ENCODE measurements around the gene ANP32E. TPM values are rescaled to one million over a fixed set of nuclear protein-coding genes. Genes with fewer than 3 reads are reported as not detected.
"Not testable (repeated sequence)": the region's sequence is repeated elsewhere in the genome, so short reads cannot be mapped to it uniquely, and the experiment has no call there.

Gene ANP32E
- total RNA-seq, 1 experiment from 2014 or later = 52.6 TPM

DNA sequence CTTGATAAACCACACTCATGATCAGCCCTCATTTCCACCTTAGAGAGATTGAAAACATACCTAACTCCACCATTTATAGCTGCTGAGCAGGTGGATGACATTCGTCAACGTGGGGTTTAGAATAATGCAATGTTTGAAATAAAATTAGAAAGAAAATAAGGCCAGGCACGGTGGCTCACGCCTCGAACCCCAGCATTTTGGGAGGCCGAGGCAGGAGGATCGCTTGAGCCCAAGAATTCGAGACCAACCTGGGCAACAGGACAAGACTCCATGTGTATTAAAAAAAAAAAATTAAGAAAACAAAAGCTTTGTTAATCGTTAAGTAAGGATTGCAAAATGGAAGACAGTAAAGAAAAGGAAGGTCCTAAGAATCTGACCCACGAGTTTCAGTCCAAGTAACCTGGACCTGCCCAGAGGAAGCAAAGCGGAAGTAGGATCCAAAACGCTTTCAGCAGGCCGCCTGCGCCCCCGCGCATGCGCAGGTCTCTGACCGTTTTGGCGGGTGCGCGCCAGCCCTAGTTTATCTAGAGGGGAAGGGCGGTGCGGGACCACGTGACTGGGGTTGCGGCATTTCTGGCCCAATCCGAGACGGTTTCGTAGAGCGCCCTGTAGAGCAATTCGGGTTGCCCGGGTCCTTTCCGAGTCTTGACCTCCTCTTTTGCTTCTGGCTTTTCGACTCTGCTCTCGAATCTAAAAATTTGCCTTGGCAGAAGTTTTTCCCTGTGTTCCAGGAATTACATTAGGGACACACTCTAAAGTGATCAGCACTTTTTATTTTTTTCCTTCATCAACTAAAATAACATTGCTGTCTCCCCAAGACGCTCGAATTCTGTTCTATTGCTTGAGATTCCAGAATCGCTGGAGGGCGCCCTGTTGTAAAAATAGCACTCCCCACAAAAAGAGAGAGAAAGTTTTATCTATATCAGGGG lies 22.5 kb downstream of the ANP32E start:
- no peak for DNase-seq (ENCODE audit: low spot score)

- DNase-seq (ENCODE audit: low spot score) = no peak
Measured at GRCh38 chr1:150212070-150212469, 23.8 kb downstream of the ANP32E start.

DNA sequence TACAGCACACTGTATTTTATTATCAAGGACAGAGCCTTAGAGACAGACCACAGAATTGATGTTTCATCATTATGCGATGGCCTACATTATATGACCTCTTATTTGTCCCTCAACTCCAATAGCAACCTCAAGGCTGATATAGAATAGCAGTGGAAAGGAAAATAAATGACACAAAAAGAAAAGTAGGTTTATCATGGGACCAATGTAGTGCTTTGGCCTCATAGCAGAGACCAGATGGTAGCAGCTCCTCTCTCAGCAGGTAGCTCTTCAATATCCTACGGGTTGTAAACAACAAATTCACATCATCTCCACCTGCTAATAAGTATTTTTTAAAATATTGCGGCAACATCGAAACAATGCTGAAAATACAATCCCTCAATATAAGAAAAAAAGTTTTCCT lies 25.2 kb downstream of the ANP32E start:
- no peak for DNase-seq (ENCODE audit: low spot score)

- no peak for DNase-seq (ENCODE audit: low spot score)
Measured at GRCh38 chr1:150210091-150210490, 25.8 kb downstream of the ANP32E start.

GRCh38 chr1:150208460-150208859 lies 27.5 kb downstream of the ANP32E start:
- not testable (repeated sequence) for DNase-seq (ENCODE audit: low spot score)

DNA sequence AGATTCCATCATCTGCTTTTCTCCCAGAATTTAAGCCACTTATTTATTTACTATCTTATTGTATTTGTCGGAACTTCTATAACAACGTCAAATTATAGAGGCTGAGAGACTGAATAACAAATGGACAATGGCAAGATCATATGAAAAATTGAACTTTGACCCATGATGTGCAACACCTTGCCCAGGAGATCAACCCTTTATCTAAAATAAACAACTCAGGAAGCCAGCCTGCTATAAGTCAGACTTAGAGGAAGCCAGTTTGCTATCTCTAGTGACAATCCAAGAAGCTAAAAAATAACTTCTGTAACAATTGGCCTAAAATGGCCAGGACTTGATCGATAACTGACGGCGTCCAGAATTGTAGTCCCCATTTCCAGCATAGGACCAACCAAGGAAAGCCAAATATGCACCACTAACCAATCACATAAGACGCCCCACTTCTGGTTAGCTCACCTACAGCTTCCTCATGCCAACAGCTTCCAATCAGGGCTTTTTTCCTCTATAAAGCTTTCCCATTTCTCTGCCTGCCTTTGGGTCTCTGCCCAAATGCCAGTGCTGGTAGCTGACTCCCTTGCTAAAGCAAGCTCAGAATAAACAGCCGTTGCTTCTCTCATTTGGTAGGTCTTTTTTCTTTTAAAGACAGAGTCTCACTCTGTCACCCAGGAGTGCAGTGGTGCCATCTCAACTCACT lies 28.5 kb downstream of the ANP32E start:
- no peak for DNase-seq (ENCODE audit: low spot score)

GRCh38 chr1:150196417-150196816 lies 39.5 kb downstream of the ANP32E start:
- DNase-seq (ENCODE audit: low spot score) = no peak

DNA sequence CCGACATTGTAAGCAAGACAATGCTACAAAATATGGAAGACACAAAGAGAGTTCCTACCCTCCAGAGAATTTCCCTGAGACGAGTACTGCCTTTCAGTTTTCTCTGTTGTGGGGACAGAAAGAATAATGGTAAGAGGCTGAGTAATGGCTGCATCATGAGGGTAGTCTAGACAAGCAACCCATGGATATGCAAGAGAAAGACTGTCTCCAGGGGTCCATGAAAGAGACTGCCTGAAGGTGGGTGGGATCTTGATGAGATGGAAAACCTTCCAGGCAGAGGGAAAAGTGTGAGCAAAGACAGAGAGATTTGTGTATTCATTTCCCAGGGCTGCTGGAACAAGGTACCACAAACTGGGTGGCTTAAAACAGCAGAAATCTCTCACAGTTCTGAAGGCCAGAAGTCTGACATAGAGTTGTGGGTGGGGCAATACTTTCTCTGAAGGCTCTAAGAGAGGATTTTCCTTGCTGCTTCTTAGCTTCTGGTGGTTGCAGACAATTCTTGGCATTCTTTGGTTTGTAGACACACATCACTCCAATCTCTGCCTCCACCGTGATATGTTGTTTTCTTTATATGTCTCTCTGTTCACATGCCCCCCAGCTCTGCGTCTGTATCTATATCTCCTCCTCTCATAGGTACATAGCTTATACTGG lies 41.4 kb downstream of the ANP32E start:
- no peak for DNase-seq (ENCODE audit: low spot score)

GRCh38 chr1:150192012-150192411 lies 43.9 kb downstream of the ANP32E start:
- no peak for DNase-seq (ENCODE audit: low spot score)

GRCh38 chr1:150187560-150187931 lies 48.4 kb downstream of the ANP32E start:
- no peak for DNase-seq (ENCODE audit: low spot score)

- DNase-seq (ENCODE audit: low spot score) = peak; percentile 37
Measured at GRCh38 chr1:150186789-150187559, 48.9 kb downstream of the ANP32E start.

GRCh38 chr1:150186438-150186788 lies 49.5 kb downstream of the ANP32E start:
- not testable (repeated sequence) for DNase-seq (ENCODE audit: low spot score)

GRCh38 chr1:150185481-150185880 lies 50.4 kb downstream of the ANP32E start:
- DNase-seq (ENCODE audit: low spot score) = no peak

DNA sequence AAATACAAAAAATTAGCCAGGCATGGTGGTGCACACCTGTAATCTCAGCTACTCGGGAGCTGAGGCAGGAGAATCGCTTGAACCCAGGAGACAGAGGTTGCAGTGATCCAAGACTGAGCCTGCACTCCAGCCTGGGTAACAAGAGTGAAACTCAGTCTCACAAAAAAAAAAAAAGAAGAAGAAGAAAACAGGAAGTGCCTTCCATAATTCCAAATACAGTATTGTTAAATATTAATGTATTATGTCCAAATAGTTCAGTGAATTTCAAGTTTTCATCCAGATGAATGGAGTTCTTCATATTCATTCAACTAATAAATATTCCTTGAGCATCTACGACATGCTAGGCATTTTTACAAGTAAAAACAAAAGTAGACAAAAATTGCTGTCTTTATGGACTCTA lies 52.9 kb downstream of the ANP32E start:
- no peak for DNase-seq (ENCODE audit: low spot score)

- DNase-seq (ENCODE audit: low spot score) = no peak
Measured at GRCh38 chr1:150182247-150182646, 53.7 kb downstream of the ANP32E start.

DNA sequence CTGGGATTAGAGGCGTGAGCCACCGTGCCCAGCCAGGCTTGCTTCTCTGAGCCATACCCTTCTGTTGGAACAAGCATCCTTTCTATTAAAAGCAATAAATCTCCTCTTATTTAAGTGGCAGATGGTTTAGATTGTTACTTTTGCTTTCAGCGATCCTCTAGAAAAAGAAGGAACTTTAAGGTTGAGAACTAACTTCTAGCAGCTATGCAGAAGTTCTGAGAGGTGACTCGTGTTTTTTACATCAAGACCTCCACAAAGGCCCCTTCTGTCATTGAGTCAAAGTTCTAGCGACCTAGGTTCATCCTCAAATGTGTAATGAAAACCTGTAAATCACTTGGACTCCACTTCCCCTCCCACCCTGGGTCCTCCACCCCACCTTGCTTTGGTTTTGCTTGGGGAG lies 55.4 kb downstream of the ANP32E start:
- no peak for DNase-seq (ENCODE audit: low spot score)

DNA sequence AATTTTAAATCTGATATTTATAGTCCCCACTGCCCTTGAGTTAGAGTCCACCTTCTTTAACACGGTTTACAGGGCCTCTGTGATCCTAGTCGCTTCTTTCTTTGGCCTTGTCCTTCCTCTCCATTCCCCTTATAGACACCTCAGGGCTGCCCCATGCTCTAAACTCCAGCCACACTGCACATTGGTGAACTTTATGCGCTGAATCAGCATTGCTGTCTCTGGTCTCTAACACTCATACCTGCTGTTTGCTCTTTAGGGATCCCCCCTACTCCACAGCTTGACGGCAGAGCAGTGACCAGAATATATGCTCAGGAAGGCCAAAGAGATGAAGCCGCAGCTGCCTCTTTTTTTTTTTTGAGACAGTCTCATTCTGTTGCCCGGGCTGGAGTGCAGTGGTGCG lies 56.0 kb downstream of the ANP32E start:
- no peak for DNase-seq (ENCODE audit: low spot score)

DNA sequence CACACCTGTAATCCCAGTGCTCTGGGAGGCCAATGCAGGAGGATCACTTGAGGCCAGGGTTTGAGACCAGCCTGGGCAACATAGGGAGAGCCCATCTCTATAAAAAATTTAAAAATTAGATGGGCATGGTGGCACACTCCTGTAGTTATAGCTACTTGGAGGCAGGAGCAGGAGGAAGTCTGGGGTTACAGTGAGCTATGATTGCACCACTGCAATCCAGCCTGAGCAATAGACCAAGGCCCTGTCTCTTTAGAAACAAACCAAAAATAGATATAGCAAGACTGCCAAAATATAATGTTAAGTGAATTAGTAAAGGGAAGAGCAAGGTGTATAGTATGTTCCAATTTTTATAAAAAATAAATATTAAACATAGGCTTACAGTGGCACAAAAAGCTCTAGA lies 57.4 kb downstream of the ANP32E start:
- no peak for DNase-seq (ENCODE audit: low spot score)

- DNase-seq (ENCODE audit: low spot score) = no peak
Measured at GRCh38 chr1:150176593-150176992, 59.3 kb downstream of the ANP32E start.

- DNase-seq (ENCODE audit: low spot score) = no peak
Measured at GRCh38 chr1:150173141-150173585, 62.7 kb downstream of the ANP32E start.

- no peak for DNase-seq (ENCODE audit: low spot score)
Measured at GRCh38 chr1:150171801-150172200, 64.1 kb downstream of the ANP32E start.

Measured in H4 (cell line).